Liver (tissue), 9 donors: ENCODE measurements around the gene ARNT2. TPM values are rescaled to one million over a fixed set of nuclear protein-coding genes. Genes with fewer than 3 reads are reported as not detected.

Source experiments
- DNase-seq: peaks from one replicate; pipeline ENCODE4 v3.0.0-alpha.2; 2017; ENCODE audit warnings: low spot score
- H3K27ac ChIP-seq, 2 donors: one replicate each; pipeline ENCODE4 v1.7.0; 2013; ENCODE audit warnings: inconsistent platforms in 2 of 2, low read length in 2 of 2, control low read depth in 1 of 2, low read depth in 1 of 2, mild to moderate bottlenecking in 1 of 2
- H3K27me3 ChIP-seq, 4 donors: one replicate each; pipeline versions ENCODE4 v1.6.1 to v1.7.0; 2013; ENCODE audit warnings: low read length in 3 of 4, inconsistent platforms in 1 of 4, mild to moderate bottlenecking in 1 of 4, moderate library complexity in 1 of 4; ENCODE audit not compliant: control insufficient read depth in 4 of 4, insufficient read depth in 4 of 4
- H3K36me3 ChIP-seq, 4 donors: one replicate each; pipeline versions ENCODE4 v1.6.1 to v1.7.0; 2013; ENCODE audit warnings: low read length in 3 of 4, mild to moderate bottlenecking in 3 of 4, low read depth in 1 of 4, moderate library complexity in 1 of 4; ENCODE audit not compliant: control insufficient read depth in 4 of 4, insufficient read depth in 3 of 4
- H3K4me1 ChIP-seq, 4 donors: one replicate each; pipeline versions ENCODE4 v1.6.1 to v1.7.0; 2013; ENCODE audit warnings: low read length in 3 of 4, mild to moderate bottlenecking in 3 of 4, moderate library complexity in 1 of 4; ENCODE audit not compliant: control insufficient read depth in 4 of 4, insufficient read depth in 4 of 4
- H3K4me3 ChIP-seq, 3 donors: one replicate each; pipeline versions ENCODE4 v1.6.1 to v1.7.0; 2013; ENCODE audit warnings: low read length in 3 of 3, control low read depth in 1 of 3, low read depth in 1 of 3, mild to moderate bottlenecking in 1 of 3
- H3K9ac ChIP-seq, 2 donors: one replicate each; pipeline ENCODE4 v1.7.0; 2013; ENCODE audit warnings: low read length in 2 of 2, mild to moderate bottlenecking in 2 of 2, moderate library complexity in 2 of 2, control low read depth in 1 of 2, low read depth in 1 of 2
- H3K9me3 ChIP-seq, 4 donors: one replicate each; pipeline versions ENCODE4 v1.6.1 to v1.7.0; 2013; ENCODE audit warnings: low read length in 3 of 4; ENCODE audit not compliant: control insufficient read depth in 4 of 4
- ATF3 ChIP-seq: IDR thresholded peaks from 2 replicates; pipeline ENCODE4 v1.6.1; 2016; ENCODE audit warnings: antibody characterized with exemption
- CTCF ChIP-seq: fragments of 150-350 bp; IDR thresholded peaks from 2 replicates; pipeline ENCODE4 v1.5.1; 2017; ENCODE audit warnings: improper control_type of control experiment, low read depth, low read length; ENCODE audit not compliant: missing input control
- EGR1 ChIP-seq, 2 donors: IDR thresholded peaks; 2 replicates each; pipeline ENCODE4 v1.6.1; 2016 to 2018; ENCODE audit warnings: antibody characterized with exemption in 2 of 2, low read depth in 2 of 2
- FOXA1 ChIP-seq: IDR thresholded peaks from 2 replicates; pipeline ENCODE4 v1.6.1; 2016; ENCODE audit warnings: antibody characterized with exemption
- FOXA2 ChIP-seq: IDR thresholded peaks from 2 replicates; pipeline ENCODE4 v1.6.1; 2016; ENCODE audit warnings: antibody characterized with exemption
- GABPA ChIP-seq, 2 donors: IDR thresholded peaks in 1 of 2; conservative IDR thresholded peaks in 1 of 2; 2 replicates each; pipeline ENCODE4 v1.6.1; 2016; ENCODE audit warnings: antibody characterized with exemption in 2 of 2, mild to moderate bottlenecking in 1 of 2, moderate library complexity in 1 of 2
- HNF4A ChIP-seq, 2 donors: conservative IDR thresholded peaks; 2 replicates each; pipeline ENCODE4 v1.6.1; 2016; ENCODE audit warnings: antibody characterized with exemption in 2 of 2, mild to moderate bottlenecking in 2 of 2
- HNF4G ChIP-seq: IDR thresholded peaks from 2 replicates; pipeline ENCODE4 v1.6.1; 2016; ENCODE audit warnings: antibody characterized with exemption
- JUND ChIP-seq, 2 donors: IDR thresholded peaks; 2 replicates each; pipeline ENCODE4 v1.6.1; 2016; ENCODE audit warnings: antibody characterized with exemption in 2 of 2
- MAX ChIP-seq: IDR thresholded peaks from 2 replicates; pipeline ENCODE4 v1.6.1; 2016; ENCODE audit warnings: antibody characterized with exemption
- NR2F2 ChIP-seq: IDR thresholded peaks from 2 replicates; pipeline ENCODE4 v1.6.1; 2016; ENCODE audit warnings: antibody characterized with exemption
- RAD21 ChIP-seq, 2 donors: IDR thresholded peaks; 2 replicates each; pipeline ENCODE4 v1.6.1; 2016; ENCODE audit warnings: antibody characterized with exemption in 2 of 2, mild to moderate bottlenecking in 2 of 2
- REST ChIP-seq: IDR thresholded peaks from 2 replicates; pipeline ENCODE4 v1.6.1; 2016; ENCODE audit warnings: antibody characterized with exemption, mild to moderate bottlenecking
- RXRA ChIP-seq, 2 donors: IDR thresholded peaks; 2 replicates each; pipeline ENCODE4 v1.6.1; 2017 to 2018; ENCODE audit warnings: antibody characterized with exemption in 2 of 2, mild to moderate bottlenecking in 1 of 2
- SP1 ChIP-seq: IDR thresholded peaks from 2 replicates; pipeline ENCODE4 v1.6.1; 2018; ENCODE audit warnings: antibody characterized with exemption, mild to moderate bottlenecking
- TAF1 ChIP-seq: conservative IDR thresholded peaks from 2 replicates; pipeline ENCODE4 v1.6.1; 2016; ENCODE audit warnings: antibody characterized with exemption, mild to moderate bottlenecking
- YY1 ChIP-seq: IDR thresholded peaks from 2 replicates; pipeline ENCODE4 v1.6.1; 2016; ENCODE audit warnings: antibody characterized with exemption, mild to moderate bottlenecking
- ZBTB33 ChIP-seq: IDR thresholded peaks from 2 replicates; pipeline ENCODE4 v1.6.1; 2016; ENCODE audit warnings: antibody characterized with exemption
- WGBS: extraction: QIAGEN DNeasy Blood & Tissue Kit; methylation state at CpG from one replicate; pipeline ENCODE4 v1.1.7; 2013; 5-methylcytosine and 5-hydroxymethylcytosine counted together
- polyA plus RNA-seq, 2 donors: library from polyadenylated mRNA; stranded (reverse) in 1 of 2; unstranded in 1 of 2; fragments of 200-250 nt in 1 of 2; fragments of >200 nt in 1 of 2; fragmentation: Nextera tagmentation in 1 of 2; extraction: Ambion mirVana in 1 of 2; gene quantifications; one replicate each; pipeline versions ENCODE4 v1.2.1 to v1.2.3, GENCODE V29; 2013 to 2015
- total RNA-seq, 2 donors: library from RNA; depleted of rRNA; stranded (reverse); fragments of >200 nt; gene quantifications; one replicate each; pipeline ENCODE4 v1.2.3, GENCODE V29; 2014
- donor health status: healthy.
- donor health status: healthy.
- donor health status: healthy.
- donor health status: healthy.
- donor health status: healthy.

The ARNT2 gene
- total and polyA plus RNA-seq, 4 donors, result 0.17 to 0.92 (median 0.54) TPM

- no peak overlapping the region for H3K4me3 ChIP-seq
- no peak for TF ChIP-seq NR2F2
- no peak for TF ChIP-seq CTCF
- no peak for TF ChIP-seq HNF4G
- TF ChIP-seq MAX, result no peak
- no peak for TF ChIP-seq RAD21 (IDR thresholded peaks at IDR 0.05)
- no peak for TF ChIP-seq ZBTB33
- TF ChIP-seq HNF4A (conservative IDR thresholded peaks at IDR 0.05), result no peak
- no peak for TF ChIP-seq JUND (IDR thresholded peaks at IDR 0.05)
- TF ChIP-seq REST, result no peak
- no peak for TF ChIP-seq SP1
- no peak for TF ChIP-seq GABPA (IDR thresholded peaks at IDR 0.05 in 1 of 2, conservative IDR thresholded peaks at IDR 0.05 in 1 of 2)
- no peak for TF ChIP-seq FOXA2
- TF ChIP-seq YY1, result no peak
- no peak for TF ChIP-seq RXRA (IDR thresholded peaks at IDR 0.05)
- no peak for TF ChIP-seq FOXA1
- TF ChIP-seq EGR1 (IDR thresholded peaks at IDR 0.05; ENCODE audit: low read depth in 2 of 2), result no peak
- TF ChIP-seq TAF1, result no peak
- no peak overlapping the region for H3K27ac ChIP-seq
- no peaks in the 10 kb centered on the region for H3K36me3 ChIP-seq
- DNase-seq, result no peak
- no peaks in the 10 kb centered on the region for H3K4me1 ChIP-seq
- no peak overlapping the region for H3K9ac ChIP-seq
- peaks cover 0 to 4% (median 0%) of the 10 kb centered on the region in 4 donors for H3K9me3 ChIP-seq
- WGBS, result 79% methylated on average over 3 of the region's 3 CpGs
- H3K27me3 ChIP-seq, result no peaks in the 10 kb centered on the region
These were observed 234.5 kb downstream of the ARNT2 start for GRCh38 chr15:80638553-80639167.

GRCh38 chr15:80639168-80639555 is 235.0 kb downstream of the ARNT2 start:
- no peak for DNase-seq

More at GRCh38 chr15:80639168-80639555, 235.0 kb downstream of the ARNT2 start:
- H3K4me1 ChIP-seq, result no peaks in the 10 kb centered on the region
- H3K9me3 ChIP-seq, result peaks cover 0 to 4% (median 0%) of the 10 kb centered on the region in 4 donors
- no peak overlapping the region for H3K9ac ChIP-seq
- no peaks in the 10 kb centered on the region for H3K36me3 ChIP-seq
- H3K4me3 ChIP-seq, result no peak overlapping the region
- TF ChIP-seq TAF1 (no peak), RAD21 (IDR thresholded peaks at IDR 0.05) (no peak), FOXA1 (no peak), NR2F2 (no peak), RXRA (IDR thresholded peaks at IDR 0.05) (no peak), JUND (IDR thresholded peaks at IDR 0.05) (no peak), GABPA (IDR thresholded peaks at IDR 0.05 in 1 of 2, conservative IDR thresholded peaks at IDR 0.05 in 1 of 2) (no peak), ATF3 (no peak)
- WGBS, result 76% methylated on average over 2 of the region's 2 CpGs
- no peak overlapping the region for H3K27ac ChIP-seq
- no peaks in the 10 kb centered on the region for H3K27me3 ChIP-seq
